VCaP (cell line): Measurements from ENCODE around the gene MAN1C1.

Experiments
- H3K27ac ChIP-seq: fragments of 450-650 bp; 2 replicates; pipeline ENCODE4 v1.5.1; 2017
- TF ChIP-seq, protein P1 (sequence below): fragments of 450-650 bp; conservative IDR thresholded peaks from 2 replicates; pipeline ENCODE4 v1.5.1; 2017; ENCODE audit warnings: mild to moderate bottlenecking, moderate library complexity

Gene MAN1C1

DNA sequence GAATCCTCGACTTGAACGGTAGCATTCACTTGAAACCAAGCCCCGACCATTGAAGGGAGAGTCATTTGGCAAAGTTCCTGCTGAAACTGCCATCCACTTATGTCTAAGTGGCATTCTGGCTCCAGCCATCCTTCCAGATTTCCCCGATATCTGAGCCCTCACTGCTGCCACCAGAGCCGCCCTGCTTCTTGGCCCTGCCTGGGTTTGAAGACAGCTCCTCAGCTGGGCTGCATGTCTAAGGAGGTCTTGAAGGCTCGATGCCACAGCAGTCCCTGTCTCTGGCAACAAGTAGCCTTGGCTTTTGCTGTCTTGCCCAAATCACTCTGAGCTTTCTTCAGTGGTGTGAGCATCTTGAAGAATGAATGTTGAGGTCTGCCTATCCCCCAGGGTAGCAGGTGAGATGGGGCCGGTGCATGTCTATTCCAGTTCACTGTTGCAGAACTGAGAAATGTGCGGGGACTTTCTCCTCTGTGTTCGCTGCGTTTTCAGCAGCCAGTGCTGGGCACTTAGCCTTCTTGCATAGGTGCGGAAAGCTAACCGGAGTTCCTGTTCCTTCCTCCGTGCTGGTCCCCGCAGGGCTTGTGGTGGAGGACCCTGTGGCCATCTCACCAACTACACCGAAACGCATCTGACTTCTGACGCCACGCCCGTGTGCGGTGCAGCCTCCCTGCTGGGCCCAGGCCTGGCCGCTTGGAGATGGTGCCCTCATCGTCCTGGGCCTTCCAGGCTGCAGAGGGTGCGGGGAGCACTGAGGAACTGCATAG, 29.2 kb downstream of the MAN1C1 start:
- H3K27ac ChIP-seq, result no peak overlapping the region
- TF ChIP-seq, protein P1, sequence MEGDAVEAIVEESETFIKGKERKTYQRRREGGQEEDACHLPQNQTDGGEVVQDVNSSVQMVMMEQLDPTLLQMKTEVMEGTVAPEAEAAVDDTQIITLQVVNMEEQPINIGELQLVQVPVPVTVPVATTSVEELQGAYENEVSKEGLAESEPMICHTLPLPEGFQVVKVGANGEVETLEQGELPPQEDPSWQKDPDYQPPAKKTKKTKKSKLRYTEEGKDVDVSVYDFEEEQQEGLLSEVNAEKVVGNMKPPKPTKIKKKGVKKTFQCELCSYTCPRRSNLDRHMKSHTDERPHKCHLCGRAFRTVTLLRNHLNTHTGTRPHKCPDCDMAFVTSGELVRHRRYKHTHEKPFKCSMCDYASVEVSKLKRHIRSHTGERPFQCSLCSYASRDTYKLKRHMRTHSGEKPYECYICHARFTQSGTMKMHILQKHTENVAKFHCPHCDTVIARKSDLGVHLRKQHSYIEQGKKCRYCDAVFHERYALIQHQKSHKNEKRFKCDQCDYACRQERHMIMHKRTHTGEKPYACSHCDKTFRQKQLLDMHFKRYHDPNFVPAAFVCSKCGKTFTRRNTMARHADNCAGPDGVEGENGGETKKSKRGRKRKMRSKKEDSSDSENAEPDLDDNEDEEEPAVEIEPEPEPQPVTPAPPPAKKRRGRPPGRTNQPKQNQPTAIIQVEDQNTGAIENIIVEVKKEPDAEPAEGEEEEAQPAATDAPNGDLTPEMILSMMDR, result no peak

DNA sequence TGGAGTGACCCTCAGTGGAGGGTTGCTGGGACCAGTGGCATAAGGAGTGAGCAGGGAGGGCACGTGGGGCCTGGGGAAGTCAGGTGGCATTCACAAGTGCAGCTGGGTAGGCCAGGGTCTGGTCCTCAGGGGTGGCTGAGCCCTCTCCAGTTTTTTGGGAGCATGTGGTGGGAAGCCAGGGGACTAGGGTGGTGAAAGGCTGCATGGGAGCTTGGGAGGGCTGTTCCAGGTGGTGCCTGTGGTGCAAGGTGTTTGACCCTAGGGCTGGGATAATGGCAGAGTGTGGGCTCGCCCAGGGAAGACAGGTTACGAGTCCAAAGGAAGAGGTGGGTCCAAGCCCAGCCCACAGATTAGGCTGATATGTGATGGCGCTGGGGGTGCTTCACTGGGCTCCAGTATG, 30.5 kb downstream of the MAN1C1 start:
- H3K27ac ChIP-seq, result no peak overlapping the region
- TF ChIP-seq, protein P1, result no peak

DNA sequence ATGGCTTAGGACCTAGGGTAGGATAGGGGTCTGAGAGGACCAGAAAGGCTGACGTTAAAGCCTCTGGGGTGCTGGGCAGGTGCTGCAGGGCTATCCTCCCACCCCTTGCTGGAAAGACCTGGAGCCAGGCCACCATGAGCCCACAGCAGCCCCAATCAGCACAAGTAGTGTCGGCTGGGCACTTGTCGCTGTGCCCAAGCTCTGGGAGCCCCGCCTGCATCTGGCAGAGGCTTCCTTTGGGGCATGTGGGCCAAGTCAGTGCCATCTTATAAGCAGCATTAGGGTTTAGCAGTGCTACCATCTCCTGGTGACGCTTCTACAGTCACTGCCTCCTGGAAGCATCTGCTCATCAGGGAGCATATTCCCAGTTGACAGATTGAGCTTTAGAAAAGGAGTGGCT, 31.3 kb downstream of the MAN1C1 start:
- H3K27ac ChIP-seq, result no peak overlapping the region
- TF ChIP-seq, protein P1, result no peak

DNA sequence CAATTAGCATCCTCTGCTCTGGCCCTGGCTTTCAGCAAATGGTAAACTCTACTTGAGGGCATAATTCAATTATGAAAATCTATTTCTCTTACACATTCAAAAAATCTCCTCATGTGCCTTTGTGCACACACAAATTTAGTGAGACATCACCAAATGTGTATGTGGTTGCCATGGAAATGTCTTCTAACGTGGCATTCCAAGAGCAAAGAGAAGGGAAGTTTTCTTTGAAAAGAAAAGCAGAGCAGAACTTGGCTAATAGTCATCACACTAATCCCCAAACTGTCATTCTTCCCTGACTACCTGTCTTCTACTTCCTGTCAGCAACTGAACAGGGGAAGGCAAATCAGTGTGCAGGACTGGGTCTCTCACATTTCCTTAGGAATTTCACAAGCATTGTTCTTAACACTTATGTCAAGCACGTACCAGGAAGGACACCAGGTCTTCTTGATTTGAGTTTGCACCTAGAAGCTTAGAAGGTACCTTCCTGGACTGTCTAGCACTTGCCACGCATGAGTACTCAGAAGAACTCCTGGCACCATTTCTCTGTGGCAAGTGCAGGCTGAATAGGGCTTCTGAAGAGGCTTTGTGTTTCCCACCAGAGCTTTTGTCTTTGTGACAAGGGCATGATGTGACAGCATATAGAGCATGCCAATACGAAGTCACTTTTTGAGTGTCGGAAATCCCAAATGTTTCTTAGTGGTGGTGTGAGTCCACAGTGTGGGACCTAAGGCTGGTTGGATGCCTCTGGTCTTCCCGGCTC, 32.3 kb downstream of the MAN1C1 start:
- TF ChIP-seq, protein P1, result no peak
- no peak overlapping the region for H3K27ac ChIP-seq

DNA sequence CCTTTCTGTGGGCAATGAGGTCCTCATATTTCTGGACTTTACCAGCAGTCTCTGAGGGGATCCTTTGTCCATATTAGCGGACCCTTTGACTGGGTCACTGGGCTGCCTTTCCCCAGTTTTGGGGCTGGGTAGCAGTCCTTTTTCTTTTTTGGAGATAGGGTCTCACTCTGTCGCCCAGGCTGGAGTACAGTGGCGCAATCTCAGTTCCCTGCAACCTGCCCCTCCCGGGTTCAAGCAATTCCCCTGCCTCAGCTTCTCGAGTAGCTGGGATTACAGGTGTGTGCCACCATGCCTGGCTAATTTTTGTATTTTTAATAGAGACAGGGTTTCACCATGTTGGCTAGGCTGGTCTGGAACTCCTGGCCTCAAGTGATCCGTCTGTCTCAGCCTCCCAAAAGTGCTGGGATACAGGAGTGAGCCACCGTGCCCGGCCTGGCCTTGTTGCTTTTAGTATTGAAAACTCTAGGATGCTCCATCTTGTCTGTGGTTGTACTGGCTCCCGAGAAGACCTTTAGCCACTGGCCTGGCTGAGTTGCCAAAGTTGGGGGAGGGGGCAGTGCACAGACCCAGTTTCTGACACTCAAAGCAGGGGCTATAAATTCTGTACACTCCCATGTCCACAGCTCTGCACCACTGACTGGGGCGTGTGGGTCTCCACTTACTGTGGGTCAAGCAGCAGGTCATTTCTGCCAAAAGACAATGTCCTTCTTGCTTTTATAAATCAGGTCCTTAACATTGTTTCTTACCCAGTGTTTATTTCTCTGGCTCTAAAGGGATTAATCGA, 33.1 kb downstream of the MAN1C1 start:
- TF ChIP-seq, protein P1, result no peak
- H3K27ac ChIP-seq, result no peak overlapping the region

DNA sequence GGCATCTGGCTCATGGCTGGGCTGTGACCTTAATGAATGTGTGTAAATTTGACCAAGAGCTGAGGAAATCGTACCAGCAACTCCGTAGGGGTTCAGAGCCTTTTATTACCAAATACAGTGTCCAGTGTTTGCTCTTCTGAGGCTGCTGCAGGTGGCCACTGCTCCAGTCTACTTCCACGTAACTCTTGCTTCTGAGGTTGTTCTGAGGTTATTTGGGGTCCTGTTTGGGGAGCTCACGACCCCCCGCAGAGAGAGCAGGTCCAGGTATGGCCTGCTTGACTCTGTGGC, 33.6 kb downstream of the MAN1C1 start:
- H3K27ac ChIP-seq, result no peak overlapping the region
- TF ChIP-seq, protein P1, result no peak

DNA sequence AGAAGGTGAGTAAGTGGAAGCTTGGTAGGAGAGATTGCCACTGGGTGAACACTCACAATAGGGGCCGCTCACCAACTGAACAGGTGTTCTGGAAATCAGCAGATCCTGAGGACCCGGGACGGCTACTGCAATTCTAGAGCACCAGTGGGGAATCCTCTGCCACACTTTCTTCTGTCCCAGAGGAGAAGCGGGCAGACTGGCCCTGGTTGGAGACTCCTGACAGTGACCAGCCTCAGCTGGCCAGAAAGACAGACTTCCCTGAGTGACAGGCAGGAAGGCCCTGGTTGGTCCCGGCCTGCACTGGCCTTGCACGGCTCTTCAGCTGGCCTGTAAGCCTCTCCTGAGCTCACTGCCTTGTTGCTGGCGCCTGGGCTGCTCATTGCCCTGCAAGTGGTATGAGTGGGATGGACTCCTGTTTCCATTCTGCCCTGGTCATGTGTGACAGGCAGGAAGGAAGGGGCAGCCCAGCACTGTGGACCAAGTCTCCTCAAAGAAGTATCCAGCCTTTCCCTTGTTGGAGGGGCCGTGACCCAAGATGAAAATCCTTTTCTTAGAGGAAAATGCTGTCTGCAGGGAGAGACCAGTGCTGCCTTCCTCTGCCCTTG, 34.5 kb downstream of the MAN1C1 start:
- TF ChIP-seq, protein P1, result no peak
- no peak overlapping the region for H3K27ac ChIP-seq
